ENCODE measurements around the gene CTNND2.

CTNND2 gene

GRCh38 chr5:10932426-10932825 is 971.8 kb downstream of the CTNND2 start:
- Histone ChIP-seq H3K36me3 (ENCODE audit: control insufficient read depth in 1 of 2, insufficient read depth in 2 of 2, low read length in 2 of 2) (no peaks in the 10 kb centered on the region), H3K27ac (ENCODE audit: low read length) (no peak overlapping the region), H3K9me3 (ENCODE audit: control insufficient read depth in 1 of 2, low read length in 2 of 2) (peaks cover 5 to 7% of the 10 kb centered on the region in 2 donors), H3K4me3 (ENCODE audit: low read depth in 1 of 2, low read length in 2 of 2) (no peak overlapping the region), H3K27me3 (ENCODE audit: low read depth, low read length) (no peaks in the 10 kb centered on the region), H3K4me1 (ENCODE audit: control insufficient read depth in 1 of 2, insufficient read depth in 2 of 2, low read length in 2 of 2) (no peaks in the 10 kb centered on the region)

- H3K36me3 ChIP-seq (ENCODE audit: control insufficient read depth in 1 of 2, insufficient read depth in 2 of 2, low read length in 2 of 2) = no peaks in the 10 kb centered on the region
- no peak overlapping the region for H3K27ac ChIP-seq (ENCODE audit: low read length)
Measured at GRCh38 chr5:10927608-10928007, 976.6 kb downstream of the CTNND2 start.

GRCh38 chr5:10923310-10923709 is 980.9 kb downstream of the CTNND2 start:
- no peaks in the 10 kb centered on the region for H3K27me3 ChIP-seq (ENCODE audit: low read depth, low read length)
- H3K4me1 ChIP-seq (ENCODE audit: control insufficient read depth in 1 of 2, insufficient read depth in 2 of 2, low read length in 2 of 2) = no peaks in the 10 kb centered on the region
- no peaks in the 10 kb centered on the region for H3K36me3 ChIP-seq (ENCODE audit: control insufficient read depth in 1 of 2, insufficient read depth in 2 of 2, low read length in 2 of 2)
- H3K9me3 ChIP-seq (ENCODE audit: control insufficient read depth in 1 of 2, low read length in 2 of 2) = peaks cover 0 to 2% of the 10 kb centered on the region in 2 donors
- no peak overlapping the region for H3K27ac ChIP-seq (ENCODE audit: low read length)
- no peak overlapping the region for H3K4me3 ChIP-seq (ENCODE audit: low read depth in 1 of 2, low read length in 2 of 2)

More at GRCh38 chr5:10927608-10928007, 976.6 kb downstream of the CTNND2 start:
- no peak overlapping the region for H3K4me3 ChIP-seq (ENCODE audit: low read depth in 1 of 2, low read length in 2 of 2)
- peaks cover 5 to 9% of the 10 kb centered on the region in 2 donors for H3K9me3 ChIP-seq (ENCODE audit: control insufficient read depth in 1 of 2, low read length in 2 of 2)
- H3K4me1 ChIP-seq (ENCODE audit: control insufficient read depth in 1 of 2, insufficient read depth in 2 of 2, low read length in 2 of 2) = no peaks in the 10 kb centered on the region
- H3K27me3 ChIP-seq (ENCODE audit: low read depth, low read length) = no peaks in the 10 kb centered on the region

Measured in muscle layer of duodenum (tissue), 2 donors.